ENCODE measurements around the gene PRR5L. TPM values are rescaled to one million over a fixed set of nuclear protein-coding genes. Genes with fewer than 3 reads are reported as not detected.

The PRR5L gene
- total RNA-seq, 1 donor from 2014 or later: 5.7 TPM

DNA sequence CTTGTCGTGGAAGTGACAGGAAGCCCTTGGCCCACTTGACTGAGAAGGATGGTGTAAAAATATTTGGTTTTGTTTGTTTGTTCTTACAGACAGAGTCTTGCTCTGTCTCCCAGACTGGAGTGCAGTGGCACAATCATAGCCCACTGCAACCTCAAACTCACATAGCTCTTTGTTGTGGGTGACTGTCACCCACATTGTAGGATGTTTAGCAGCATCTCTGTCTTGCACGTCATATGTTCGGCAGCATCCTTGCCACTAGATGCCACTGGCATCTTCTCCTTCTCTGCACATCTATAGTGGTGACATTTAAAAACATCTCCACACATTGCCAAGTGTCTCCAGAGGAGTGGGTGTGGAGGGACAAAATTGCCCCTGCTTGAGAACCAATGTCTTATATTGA, 56.8 kb downstream of the PRR5L start:
- no peak for DNase-seq (ENCODE audit: low spot score in 2 of 2)
- no peak for FAIRE-seq

DNA sequence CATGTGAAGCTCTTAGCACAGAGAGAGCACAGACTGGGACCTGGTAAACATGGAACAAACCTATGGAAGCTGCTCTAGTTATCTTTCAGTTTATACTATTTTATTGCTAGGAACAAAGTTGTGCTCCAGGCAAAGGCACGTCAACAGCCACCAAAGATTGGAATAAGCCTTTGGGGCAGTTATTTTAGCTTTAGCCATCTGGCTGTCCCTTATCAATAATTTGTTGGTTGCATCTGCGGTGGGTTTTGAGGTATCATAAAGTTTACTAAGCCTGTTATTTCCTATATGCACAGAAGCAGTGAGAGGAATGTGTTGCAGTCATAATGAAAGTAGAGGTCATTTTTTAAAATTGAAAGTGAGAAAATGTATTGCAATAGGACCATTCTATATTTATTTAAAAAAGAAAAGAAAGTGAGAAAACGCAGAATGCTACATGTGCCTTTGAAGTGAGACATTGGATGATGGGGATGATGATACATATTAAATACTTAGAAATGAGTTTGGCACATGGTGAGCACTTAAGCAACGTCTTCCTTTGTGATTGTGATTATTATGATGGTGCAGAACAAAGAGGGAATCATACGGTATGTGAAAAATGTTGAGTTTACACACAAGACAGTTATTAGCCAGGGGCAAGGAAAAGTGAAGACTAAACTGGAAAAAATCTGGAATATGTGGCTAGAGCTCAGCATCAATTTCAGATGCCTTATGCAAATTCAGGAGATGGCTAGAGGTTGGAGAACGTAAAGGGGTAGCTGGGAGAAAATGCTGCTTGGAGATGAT, 58.3 kb downstream of the PRR5L start:
- DNase-seq (ENCODE audit: low spot score in 2 of 2): no peak
- no peak for FAIRE-seq

DNA sequence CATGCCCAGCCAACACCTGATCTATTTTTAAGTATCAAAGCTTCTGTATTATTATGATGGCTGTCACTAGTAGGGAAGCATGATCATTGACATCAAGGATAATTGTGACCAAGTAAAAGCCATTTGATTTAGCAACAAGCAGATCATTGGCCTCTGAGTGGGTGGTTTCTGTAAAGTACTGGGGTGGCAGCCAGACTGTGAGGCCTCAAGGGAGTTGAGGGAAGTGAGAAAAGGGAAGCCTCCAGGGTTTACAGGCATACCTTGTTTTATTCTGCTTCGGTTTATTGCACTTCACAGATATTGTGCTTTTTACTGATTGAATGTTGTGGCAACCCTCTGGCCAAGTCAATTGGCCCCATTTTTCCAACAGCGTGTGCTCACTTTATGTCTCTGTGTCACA, 60.1 kb downstream of the PRR5L start:
- DNase-seq (ENCODE audit: low spot score in 2 of 2) (no peak), FAIRE-seq (no peak)

DNA sequence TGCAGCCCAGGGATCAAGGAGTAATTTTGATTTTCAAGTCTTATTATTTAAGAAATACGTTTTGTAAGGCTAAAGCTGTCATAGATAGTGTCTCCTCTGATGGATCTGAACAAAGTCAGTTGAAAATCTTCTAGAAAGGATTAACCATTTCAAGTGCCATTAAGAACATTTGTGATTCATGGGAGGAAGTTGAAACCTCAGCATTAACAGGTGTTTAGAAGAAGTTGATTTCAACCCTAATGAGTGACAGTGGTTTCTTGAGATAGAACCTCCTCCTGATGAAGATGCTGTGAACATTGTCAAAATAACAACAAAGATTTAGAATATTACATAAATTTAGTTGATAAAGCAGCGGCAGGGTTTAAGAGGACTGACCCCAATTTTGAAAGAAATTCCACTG, 61.7 kb downstream of the PRR5L start:
- FAIRE-seq: no peak
- no peak for DNase-seq (ENCODE audit: low spot score in 2 of 2)

DNA sequence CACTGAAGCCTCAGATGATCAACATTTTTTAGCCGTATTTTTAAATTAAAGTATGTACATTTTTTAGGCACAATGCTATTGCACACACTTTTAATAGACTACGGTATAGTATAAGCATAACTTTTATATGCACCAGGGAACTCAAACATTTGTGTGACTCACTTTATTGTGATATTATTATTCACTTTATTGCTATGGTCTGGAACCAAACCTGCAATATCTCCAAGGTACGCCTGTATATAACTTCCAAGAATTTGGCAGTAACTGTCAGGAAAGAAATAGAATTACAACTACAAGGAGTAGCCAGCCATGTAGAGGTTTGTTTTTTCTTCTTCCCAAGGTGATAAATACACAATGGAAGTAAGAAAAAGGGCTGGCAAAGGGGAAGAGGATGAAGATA, 62.3 kb downstream of the PRR5L start:
- FAIRE-seq (no peak), DNase-seq (ENCODE audit: low spot score in 2 of 2) (no peak)

DNA sequence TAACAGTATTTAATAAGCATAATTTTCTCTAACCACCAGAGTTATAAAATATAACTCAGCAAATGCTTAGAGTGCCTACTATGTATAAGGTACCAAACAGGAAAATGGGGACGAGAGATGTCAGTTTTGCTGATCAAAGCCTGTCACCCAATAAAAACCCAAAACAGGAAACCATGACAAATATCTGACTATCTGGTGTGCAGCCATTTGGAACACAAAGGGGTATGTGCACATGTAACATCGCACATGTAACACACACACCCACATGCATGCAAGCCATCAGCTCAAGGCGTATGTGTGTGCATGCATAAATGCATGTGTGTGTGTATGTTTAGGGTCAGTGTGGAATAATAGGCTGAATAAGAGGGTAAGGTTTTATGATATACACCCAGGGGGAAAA, 64.2 kb downstream of the PRR5L start:
- no peak for FAIRE-seq
- DNase-seq (ENCODE audit: low spot score in 2 of 2): no peak

DNA sequence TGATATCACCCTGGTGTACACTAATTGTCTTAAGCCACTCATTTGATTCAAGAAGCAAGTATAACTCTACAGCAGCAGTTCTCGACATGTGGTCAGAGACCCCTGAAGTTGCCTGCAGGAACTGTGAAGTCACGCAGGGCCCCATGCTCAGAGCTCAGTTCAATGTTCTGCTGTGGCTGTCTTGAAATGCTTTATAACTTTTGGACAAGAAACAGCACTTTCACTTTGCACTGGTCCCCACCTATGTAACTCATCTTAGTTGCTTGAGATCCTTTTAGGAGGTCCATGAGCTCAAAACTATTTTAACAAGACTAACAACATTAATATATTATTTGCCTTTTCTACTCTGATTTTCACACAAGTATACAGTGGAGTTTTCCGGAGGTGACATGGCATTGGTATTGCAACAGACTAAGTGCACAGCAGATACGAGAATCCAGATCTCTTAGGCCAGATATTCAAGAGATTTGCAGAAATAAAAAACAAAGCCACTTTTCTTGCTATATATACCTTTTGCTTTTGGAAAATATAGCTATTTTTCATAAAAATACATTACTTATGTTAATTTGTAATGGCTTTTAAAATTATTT, 64.8 kb downstream of the PRR5L start:
- DNase-seq (ENCODE audit: low spot score in 2 of 2) (no peak), FAIRE-seq (no peak)

DNA sequence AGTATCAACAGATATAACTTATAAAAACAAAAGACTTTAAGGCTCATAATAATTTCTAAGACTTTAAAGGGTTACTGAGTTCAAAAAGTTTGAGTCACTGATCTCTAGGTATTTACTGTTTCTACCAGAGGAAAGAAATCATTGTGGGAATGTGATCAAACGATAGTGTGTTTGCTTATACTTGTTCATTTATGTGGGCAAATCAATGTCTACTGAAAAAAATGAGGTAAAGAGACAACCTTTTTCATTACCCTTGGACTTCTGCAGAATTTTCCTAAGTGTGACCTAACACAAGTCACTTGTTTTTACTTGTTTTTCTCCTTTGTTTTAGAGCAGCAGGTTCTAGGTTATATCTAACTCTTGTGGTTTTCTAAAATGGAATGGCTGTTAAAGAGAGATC, 65.4 kb downstream of the PRR5L start:
- no peak for DNase-seq (ENCODE audit: low spot score in 2 of 2)

DNA sequence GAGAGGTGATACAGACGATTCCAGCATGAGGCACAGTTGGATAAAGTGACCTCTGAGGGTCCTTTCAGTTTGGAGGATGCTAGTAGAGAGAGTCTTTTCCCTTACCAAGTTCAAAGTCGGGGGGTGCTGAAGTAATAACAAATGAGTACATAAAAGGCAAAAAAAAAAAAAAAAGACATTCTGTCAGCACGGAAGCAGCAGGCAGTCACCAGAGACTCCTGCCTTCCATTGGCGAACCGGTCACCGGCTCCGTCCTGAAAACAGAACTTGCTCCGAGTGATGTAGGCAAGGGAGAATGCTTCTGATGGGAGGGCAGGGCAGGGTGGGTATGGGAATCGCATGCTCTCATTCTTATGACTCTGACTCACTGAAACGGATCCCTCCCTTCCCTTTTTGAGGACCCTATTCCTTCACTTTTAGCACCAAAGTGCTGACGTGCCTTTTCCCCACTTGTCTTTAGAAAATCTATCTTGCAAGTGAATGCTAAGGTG, 65.9 kb downstream of the PRR5L start:
- FAIRE-seq (no peak), DNase-seq (ENCODE audit: low spot score in 2 of 2) (no peak)

More for the DNA sequence above, 65.4 kb downstream of the PRR5L start:
- no peak for FAIRE-seq

DNA sequence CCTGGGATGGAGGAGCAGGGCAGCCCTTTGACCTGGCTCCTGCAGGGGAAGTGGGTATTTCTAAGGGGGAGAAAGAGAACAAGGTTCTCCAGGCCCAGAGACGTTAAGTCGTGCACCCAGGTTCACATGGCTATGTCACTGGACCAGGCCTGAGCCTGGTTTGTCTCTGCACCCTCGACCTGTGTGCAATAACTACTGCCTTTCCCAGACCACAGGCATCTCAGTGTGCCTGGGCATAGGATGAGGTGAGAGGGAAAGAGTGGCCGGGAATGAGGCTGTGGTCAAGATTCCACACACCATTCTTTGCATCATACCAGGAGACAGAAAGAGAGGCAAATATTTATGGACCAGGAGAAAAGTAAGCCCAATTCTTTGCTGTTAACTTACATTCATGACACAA, 66.8 kb downstream of the PRR5L start:
- no peak for DNase-seq (ENCODE audit: low spot score in 2 of 2)
- FAIRE-seq: no peak

DNA sequence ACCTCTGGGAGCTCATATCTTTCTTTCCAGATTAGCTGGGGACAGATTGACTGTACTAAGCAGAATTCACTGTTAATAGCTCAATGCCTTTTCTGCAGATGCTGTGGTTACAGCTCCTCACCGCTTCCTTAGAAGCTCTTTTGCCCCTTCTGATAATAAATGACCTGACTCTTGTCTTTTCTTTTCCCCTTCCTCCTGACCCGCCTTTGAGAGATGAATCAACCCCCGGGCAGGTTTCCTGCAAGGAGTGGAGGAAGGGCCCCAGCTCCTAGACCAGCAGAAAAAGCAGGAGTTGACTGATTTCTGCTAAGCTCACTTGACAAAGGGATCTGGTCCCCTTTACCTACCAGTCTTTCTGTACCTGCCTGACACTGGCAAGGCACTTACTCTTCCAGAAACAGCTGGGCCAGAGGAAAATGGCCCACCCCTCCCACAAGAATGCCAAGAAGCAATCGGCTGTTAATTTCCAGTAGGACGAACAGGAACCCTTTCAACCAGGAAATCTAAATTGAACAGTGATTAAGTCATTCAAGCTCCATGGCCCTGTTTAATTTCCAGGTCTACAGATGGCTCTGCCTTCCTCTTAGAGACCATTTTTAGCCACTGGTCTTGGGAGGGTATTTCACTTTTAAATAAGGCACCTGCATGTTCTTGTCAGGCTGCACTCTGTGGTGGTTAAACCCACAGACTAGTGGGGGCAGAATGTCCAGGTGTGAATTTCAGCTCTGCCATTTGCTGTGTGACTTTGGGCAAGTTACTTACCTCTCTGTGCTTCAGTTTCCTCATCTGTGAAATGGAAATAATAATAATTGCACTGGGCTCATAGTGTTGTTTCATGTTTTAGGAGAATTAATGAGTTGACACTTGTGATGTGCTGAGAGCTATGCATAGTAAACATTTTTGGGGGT, 67.5 kb downstream of the PRR5L start:
- FAIRE-seq (no peak), DNase-seq (ENCODE audit: low spot score in 2 of 2) (no peak)

DNA sequence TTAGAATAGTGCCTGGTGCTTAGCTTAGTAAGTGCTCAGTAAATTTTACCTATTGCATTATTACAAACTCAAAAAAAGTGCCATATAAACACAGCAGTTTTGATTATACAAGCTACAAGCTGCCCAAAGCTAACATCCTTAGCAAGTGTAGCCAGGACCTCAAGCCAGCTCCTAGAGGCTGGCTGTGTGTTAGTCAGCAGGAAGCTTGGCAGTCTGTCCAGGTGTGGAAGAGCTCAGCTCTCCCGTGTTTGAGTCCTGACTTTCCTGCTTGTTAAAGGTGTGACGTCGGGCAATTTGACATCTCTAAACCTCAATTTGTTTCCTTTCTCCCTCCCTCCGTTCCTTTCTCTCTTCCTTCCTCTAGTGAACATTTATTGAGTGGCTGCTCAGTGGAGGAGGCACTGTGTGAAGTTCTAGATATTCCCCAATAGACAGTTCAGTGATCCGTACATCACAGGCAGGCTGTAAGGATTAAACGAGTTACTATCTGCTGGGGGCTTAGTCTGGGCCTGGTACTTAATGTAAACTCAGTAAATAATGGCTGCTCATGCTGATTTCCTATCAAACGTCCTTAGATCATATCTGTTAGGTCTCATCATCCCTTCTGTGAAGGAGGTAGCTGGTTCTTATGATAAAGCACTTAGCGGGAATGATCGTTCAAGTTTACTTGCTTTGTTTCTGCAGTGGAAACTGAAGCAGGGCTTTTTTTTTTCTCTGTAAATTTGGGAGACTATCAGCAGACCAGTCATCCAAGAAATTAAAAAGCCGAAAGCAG, 68.7 kb downstream of the PRR5L start:
- DNase-seq (ENCODE audit: low spot score in 2 of 2) (no peak), FAIRE-seq (no peak)

DNA sequence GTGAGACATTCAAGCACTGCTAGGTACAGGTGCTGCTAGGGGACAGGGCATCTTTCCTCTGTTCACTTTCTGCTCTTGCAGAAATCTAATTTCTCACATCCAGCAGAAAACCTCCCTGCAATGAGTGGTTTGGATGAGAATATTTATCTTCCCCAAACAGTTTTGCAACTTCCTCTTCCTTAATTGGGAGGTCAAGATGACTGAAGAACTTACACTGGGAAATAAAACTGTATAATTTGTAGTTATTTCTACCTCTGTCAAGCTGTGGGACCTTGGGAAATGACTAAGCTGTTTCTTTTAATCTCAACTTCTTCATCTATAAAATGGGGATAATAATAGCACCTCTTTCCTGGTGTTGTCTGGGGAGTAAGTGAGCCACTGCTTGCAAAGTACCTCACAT, 69.8 kb downstream of the PRR5L start:
- FAIRE-seq (no peak), DNase-seq (ENCODE audit: low spot score in 2 of 2) (no peak)

DNA sequence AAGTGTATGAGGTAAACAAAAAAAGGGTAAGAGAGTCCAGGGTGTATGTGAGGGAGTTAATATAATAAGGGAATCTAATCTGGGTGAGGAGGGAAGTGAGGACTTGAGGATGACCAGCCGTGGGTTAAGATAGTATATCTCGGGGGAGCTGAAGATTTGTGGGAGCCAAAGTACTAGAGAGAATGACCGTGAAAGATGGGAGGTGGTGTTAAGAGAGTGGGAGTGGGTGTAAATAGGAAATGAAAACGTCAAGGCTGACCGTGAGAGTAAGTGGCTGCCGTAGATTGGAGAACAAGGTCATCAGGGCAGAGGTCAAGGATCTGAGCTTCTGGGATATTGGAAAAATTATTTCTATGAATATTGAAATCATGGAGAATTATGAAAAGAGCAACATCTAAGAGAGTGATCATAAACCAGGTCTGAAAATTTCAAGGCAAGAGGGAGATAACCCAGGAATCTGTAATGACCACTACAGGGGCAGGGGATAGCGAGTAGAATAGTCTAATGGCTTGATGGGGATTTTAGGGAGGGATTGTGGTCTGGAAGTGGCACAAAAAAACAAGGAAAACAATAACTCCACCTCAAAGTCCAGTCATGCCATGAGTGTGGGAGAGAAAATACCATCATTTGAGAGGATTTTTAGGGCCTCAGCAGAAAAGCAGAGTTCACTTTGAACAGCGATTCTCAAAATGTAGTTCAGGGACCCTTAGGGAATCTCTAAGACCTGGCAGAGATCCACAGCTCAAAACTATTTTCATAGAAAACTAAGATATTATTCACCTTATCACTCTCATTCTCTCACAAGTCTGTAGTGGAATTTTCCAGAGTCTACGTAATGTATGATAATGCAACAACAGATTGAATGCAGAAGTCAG, 72.0 kb downstream of the PRR5L start:
- DNase-seq (ENCODE audit: low spot score in 2 of 2) (no peak), FAIRE-seq (no peak)

DNA sequence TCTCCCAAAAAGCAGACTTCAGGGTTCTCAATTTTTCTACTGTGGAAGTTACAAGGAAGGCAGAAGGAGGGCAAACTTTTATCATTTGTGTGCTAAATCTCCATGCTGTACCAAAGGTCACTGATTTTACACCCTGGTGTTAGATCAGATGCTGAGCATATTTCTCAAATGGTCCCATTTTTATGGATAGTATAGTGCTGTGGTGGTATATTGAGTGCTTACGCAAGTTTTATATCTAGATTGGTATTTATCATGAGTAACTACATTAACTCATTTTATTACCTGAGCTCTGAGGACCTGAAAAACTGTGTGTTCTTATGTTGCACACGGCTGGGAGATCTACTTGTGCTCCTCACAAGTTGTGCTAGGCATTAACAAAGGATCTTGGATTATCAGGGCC, 75.1 kb downstream of the PRR5L start:
- DNase-seq (ENCODE audit: low spot score in 2 of 2) (no peak), FAIRE-seq (no peak)

DNA sequence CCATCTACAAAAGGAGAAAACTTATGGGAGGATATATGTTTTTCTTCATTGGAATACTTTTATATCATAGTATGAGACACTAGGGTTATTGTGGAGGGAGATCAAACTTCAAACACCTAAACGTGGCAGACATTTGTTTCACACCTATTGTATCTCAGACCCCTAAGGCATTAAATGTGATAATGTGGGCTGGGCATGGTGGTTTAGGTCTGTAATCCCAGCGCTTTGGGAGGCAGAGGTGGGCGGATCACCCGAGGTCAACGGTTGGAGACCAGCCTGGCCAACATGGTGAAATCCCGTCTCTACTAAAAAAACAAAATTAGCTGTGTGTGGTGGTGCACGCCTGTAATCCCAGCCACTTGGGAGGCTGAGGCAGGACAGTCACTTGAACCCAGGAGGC, 75.5 kb downstream of the PRR5L start:
- FAIRE-seq: no peak

DNA sequence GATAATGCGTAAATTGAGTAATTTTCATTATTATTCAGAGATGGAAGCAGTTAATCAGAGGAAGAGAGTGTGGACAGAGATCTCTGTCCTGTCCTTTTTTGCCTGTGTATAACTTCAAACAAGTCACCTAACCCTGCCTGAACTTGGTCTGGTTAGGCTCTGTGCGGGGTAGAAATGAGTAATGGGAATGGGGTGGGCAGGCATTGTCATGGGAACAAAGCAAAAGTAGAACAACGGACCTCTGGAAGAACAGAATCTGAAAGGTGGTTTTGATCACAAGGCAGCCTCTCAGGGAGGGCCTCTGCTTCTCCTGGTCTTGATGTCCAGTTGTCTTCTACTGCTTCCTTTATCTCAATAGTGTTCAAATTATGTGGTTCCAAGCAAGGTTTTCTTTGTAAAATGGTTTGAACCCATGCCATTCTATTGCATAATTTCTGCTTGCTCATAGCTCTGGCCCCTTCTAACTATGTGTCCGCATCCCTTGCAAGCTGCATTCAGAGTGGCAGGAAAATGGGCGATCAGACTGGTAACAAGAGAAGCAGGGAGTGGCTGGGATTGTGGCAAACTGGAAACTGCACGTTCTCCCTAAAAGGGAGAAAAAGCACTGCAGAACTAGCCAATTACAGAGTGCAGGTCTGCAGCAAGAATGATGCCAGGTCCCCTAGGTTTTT, 76.1 kb downstream of the PRR5L start:
- FAIRE-seq: no peak
- no peak for DNase-seq (ENCODE audit: low spot score in 2 of 2)

More for the DNA sequence above, 75.5 kb downstream of the PRR5L start:
- no peak for DNase-seq (ENCODE audit: low spot score in 2 of 2)

DNA sequence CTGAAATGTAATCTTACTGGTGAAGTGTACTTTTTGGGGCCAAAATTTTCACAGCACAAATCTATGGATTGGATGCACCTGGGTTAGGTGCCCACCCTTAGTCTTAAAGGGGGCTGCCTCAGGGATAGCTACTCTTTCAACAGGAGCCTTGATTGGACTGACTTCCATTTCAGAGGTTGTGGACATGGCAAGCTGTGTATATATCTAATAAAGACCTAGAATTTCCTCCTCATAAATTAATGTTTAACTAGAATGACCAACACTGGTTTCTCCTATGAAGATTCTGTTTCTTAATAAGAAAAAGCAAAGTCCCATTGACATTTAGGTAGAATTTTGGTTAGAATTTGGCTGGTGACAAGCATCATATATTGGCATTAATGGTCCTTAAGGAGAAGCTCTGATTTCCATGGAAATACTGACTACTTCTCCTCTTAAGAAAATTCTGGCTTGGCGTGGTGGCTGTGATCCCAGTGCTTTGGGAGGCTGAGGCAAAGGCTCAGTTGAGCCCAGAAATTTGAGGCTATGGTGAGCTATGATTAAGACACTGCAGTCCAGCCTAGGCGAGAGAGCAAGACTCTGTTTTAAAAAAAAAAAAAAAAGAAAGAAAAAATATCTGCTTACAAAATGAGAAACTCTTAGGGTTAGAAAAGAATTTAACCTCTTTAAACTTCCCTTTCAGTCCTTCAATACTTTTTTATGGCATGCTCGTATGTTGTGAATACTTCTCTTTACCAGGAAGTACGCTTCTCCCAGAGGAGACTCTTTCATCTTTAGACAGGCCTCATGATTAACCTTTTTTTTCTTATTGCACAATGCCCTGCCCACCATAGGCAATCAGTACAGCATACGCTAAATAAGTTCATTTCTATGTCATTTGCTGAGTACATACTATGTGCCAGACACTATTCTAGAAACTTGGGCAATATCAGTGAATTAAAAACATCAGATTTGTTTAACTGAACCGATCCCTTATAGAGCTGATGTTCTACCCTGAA, 77.2 kb downstream of the PRR5L start:
- FAIRE-seq (no peak), DNase-seq (ENCODE audit: low spot score in 2 of 2) (no peak)

Measured in frontal cortex (tissue), 4 donors.